Muscle of back (tissue), 11 donors: ENCODE data around the gene NLGN1. TPM values are rescaled to one million over a fixed set of nuclear protein-coding genes. Genes with fewer than 3 reads are reported as not detected.

ENCODE experiments used
- DNase-seq, 3 donors: peaks; one replicate each; pipeline versions ENCODE4 v3.0.0 to v3.0.0-alpha.2; 2013
- polyA plus RNA-seq, 10 donors: library from polyadenylated mRNA; unstranded; fragments of 120-200 nt; gene quantifications; one replicate each; pipeline ENCODE4 v1.2.1, GENCODE V29; 2013; ENCODE audit not compliant: insufficient read length in 10 of 10

NLGN1 gene
- polyA plus RNA-seq, 10 donors = 1.5 to 2.7 (median 2.0) TPM

DNA sequence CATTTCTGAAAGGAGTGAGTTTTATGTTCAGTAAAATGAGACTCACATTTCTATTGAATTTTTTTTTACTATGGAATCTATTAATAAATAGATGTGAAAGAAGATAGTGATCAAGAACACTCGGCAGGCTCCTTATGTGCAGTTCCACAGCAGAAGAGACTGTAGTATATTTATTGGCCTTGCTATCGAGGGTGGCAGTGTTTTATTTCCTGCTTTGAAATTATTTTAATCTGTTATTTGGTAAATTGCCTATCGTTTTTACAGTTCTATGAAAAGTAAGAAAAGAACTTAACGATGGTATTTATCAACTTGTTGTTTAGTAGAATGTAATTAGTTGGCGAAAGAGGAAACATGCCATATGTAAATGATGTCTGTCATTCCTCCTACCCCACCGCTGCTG lies 238.3 kb downstream of the NLGN1 start:
- DNase-seq = no peak

DNA sequence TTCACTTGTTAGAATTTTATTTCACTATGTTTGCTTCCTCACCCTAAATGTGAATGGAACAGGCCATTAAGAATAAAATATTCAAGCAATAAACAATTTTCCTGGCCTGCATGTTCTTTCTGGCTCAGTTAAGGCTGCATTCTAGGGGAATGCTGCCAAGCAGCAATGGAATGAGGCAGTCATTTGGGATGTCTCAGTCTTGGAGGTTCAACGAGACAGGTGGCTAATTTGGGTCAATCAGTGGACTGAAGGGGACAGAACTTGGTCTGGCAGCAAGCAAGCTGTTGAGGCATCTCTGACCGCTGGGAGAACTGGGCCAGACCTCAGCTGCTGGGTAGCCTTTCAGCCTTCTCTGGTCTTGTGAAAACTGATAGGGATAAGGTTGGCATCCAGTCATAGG lies 241.6 kb downstream of the NLGN1 start:
- DNase-seq = peak in 2 of 3 donors; percentile 26 to 36

- no peak for DNase-seq
Measured at GRCh38 chr3:173641696-173642095, 244.2 kb downstream of the NLGN1 start.

DNA sequence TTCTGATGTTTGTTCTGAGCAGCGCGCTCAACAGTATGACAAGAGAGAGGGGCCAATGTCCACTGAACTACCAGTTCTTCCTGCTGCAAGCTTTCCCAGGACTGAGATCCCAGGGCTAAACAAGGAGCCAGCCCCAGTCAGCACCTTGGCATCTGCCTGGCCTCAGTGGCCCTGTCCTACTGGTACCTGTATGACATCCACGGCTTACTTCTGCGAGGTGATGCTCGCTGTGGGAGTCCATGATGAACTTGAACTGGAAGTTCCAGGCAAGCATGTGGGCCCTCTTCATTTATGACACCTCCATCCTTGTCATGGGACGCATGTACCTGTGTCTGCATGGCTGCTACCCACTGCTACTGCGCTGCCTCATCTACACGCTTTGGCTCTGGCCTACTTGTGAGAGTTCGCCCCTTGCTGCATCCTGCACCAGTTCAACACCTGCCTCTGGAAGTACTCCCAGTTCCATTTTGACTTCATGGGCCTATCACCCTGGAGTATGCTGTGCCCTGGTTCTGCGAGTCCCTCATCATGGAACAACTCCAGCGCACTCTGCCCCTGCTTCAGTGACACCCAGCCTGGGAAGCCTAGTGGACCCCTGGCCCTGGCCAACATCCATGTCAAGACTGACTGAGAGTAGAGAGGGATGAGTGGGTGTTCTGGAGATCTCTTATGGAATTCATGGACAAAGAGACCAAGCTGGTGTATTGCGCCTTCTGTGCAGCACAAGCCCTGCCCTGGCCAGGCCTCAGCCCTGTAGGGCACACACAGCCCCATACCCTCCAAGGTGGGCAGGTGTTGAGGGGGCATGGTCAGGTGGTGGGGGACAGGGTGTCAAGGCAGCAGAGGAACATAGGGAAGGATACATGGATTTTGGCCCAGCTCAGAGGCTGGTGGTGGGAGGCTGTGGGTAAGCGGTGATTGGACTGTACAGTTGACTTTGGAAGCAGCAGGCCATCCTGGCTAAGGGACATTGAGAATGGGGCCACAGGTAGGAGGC lies 246.8 kb downstream of the NLGN1 start:
- no peak for DNase-seq

DNA sequence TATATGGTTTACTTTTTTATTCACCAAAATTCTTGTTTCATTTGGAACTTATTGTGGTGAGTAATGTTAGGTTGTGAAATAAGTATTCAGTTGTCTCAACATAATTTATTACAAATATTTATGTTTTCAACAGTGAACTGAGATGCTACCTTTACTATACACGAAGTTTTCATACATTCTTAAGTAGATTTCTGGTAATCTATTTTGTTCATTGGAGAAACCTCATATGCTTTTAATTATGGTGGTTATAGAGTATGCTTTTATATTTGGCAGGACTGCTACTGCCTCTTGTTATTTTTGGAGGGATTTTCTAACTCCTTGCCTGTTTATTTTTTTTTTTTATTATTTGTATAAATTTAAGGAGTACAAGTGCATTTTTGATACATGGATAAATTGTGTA lies 253.1 kb downstream of the NLGN1 start:
- DNase-seq = no peak

GRCh38 chr3:173652093-173652492 lies 254.5 kb downstream of the NLGN1 start:
- no peak for DNase-seq

DNA sequence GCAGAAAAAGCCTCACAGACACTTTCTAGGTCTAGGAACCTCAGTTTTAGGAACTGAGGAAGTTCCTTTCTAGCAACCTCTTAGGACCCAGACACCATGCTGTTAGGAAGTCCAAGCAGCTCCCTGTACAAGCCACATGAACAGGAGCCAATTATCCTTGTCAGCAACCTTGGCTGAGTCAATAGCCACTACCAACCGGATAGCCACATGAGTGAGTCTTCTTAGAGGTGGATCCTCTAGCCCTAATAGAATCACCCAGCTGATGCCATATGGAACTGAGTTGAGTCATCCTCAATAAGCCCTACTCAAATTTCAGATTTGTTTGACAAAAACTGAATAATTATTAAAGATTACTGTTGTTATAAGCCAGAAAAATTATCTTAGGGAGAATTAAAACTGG lies 256.2 kb downstream of the NLGN1 start:
- DNase-seq = no peak

DNA sequence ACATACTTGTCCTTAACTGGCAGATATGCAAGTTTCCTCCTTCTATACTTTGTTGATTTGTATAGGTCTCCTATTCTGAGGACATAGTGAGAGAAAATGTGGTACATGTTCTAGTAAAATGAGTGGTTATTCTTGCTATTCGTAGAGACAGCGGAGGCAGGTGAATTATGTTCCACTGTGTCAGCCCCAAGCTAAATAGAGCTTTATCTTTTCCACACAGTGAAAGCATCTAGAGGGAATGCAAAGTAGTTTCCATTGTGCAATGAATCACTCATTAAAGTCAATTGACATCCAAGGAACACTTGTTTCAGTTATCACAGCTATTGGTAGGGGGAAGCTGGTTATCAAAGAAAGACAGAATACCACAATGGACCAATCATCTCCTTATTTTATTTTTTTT lies 262.4 kb downstream of the NLGN1 start:
- no peak for DNase-seq

DNA sequence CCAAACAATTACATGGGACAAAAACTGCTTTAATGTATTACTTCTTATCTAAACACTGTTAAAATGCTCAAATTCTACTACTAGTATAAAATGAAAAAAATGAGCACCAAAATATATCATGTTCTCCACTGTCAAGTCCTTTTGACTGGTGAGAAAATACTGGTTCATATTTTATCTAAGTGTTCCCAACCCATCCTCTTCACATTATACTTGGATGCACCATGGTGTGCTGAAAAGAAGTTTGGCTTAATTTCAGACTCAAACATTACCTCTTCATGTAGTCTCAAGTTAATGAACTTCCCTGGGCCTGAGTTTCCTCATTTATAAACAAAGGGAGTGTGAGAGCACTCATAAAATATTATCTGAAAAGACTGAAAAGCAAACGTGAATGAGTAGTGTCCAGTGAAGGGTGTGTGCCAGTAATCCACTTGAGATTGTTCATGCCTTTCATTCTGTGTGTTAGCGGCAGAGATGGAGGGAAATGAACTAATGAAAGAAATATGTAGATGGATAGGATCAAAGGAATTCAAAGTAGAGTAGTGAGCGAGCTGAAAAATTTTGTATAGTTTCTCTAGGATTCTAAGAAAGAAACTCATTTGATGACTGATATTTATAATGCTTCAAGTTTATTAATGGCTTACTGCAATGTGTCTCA lies 263.2 kb downstream of the NLGN1 start:
- DNase-seq = no peak

DNA sequence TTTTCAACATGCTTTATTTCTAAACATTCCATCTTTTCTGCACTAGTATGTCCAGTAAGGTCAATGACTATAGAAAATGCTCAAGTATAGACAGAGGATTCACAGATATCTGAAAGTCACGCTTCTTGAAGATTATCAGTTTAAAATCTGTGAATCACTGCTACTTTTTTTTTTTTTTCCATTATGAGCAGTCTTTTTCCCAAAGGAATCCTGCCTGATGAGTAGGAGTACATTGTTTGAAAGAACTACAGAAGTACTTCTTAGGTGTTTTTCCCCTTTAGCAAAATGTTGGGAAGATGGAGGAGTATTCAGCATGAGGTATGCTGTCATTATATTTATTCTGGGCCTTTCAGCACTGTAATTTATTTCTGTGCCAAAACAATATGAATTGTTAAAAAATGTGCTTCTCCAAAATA lies 266.2 kb downstream of the NLGN1 start:
- DNase-seq = peak; percentile 33 to 45 (median 33)

GRCh38 chr3:173676094-173676493 lies 278.6 kb downstream of the NLGN1 start:
- DNase-seq = no peak

DNA sequence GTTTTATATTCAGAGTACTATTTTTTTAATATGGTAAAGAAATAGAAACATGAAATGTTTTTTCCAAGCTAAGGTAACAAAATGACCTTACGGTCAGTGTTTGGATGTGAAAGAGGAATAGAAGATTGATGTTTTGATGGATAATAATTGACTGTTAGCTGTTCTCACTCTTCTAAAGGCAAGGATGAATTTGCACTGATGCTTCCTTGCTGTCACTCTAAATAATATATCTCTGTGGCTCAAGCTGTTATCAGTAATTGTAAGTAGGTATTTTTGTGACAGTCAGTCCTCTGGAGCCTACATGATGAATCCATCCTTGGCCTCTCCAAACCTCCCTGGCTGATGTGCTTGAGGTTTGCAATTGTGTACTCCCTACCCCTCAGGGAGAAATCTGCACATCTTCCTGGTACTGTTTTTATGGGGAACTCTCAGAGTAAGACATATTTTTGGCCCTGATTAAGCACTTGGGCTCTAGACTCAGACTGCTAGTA lies 283.7 kb downstream of the NLGN1 start:
- no peak for DNase-seq

GRCh38 chr3:173685456-173685855 lies 287.9 kb downstream of the NLGN1 start:
- no peak for DNase-seq

DNA sequence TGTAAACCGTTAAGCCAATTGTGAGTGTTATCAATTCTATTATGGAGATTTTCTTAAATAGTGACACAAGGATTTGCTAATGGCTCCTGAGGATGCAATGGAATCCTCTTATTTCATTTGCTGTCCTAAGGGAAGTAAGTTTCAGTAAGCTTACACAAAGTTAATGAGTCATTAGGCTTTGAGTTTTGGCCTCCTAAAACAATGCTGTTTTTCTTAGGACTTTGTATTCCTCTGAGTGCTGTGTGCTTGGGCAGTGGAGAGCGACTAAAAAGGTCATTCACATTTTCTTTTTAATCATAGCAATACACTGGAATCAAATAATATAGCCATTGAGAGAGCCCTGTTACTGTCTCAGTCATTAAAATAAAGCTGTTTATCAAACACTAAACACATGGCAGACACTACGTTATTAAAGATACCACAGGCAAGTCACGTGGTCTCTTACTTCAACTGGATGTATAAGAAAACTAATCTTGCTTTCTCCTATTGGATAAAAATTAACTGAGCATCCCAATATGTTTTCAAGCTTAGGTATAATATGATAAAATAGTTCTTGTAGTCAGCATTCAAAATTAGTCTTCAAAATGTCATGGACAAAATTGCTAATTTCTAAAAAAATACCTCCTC lies 290.8 kb downstream of the NLGN1 start:
- no peak for DNase-seq

- DNase-seq = no peak
Measured at GRCh38 chr3:173690542-173691180, 293.1 kb downstream of the NLGN1 start.

- DNase-seq = no peak
Measured at GRCh38 chr3:173699353-173699752, 301.8 kb downstream of the NLGN1 start.

DNA sequence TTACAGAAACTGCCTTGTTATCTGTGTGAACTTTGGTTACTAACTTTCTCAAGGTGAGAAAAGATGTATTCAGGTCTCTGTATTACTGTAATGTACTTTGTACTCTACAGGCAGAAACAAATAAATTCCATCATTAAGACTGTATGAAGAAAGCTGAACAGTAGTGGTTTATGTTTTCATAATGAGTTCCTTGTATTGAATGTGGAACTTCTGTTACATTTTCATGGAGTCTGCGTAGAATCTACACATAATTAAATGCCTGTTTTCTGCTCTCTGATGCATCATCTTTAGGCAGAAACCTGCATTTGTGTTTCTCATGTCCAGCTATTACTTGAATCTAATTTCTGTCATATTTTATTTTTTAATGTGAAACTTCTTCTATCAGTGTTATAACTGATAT lies 302.8 kb downstream of the NLGN1 start:
- DNase-seq = no peak

- DNase-seq = no peak
Measured at GRCh38 chr3:173702561-173702960, 305.0 kb downstream of the NLGN1 start.

- DNase-seq = no peak
Measured at GRCh38 chr3:173703771-173704170, 306.2 kb downstream of the NLGN1 start.

GRCh38 chr3:173706630-173707029 lies 309.1 kb downstream of the NLGN1 start:
- no peak for DNase-seq

DNA sequence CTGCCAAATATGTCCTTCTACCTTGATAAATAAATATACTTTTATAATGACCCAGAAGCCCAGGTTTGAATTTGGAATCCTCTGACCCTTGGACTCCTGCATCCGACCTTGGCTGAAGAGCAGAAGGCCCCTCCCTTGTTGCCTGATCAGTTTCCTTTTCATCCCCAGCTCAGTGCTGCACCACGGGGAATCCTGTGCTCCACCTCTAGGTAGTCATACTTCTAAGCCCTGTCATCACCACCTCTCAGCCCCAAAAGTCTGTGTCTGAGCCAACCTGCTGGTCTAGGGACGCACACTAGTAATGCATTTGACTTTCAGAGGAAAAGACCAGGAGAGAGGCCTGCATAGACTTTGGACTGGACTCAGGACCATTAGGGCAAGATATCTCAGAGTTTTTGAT lies 310.6 kb downstream of the NLGN1 start:
- DNase-seq = no peak

DNA sequence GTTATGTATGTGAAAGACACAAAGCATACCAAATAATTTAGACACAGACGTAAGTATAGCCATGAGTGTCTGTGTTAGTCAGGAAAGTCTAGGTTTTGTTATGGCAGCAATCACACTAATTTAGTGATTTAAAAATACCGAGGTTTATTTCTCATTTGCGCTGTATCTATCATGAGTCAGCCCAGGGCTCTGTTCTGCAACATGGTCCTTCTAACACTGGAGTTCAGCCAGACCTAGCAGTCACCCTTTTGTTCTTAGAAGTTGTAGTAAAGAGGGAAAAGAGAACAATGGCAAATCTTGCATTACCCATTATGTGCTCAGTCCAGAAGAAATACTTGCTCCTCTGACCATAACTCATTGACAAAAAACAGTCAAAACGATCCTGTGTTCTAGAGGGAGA lies 311.5 kb downstream of the NLGN1 start:
- no peak for DNase-seq
